NT2/D1 (cell line): ENCODE measurements around the gene COPE.

Source experiments
- YY1 ChIP-seq: IDR thresholded peaks from 2 replicates; pipeline ENCODE4 v1.6.1; 2011; ENCODE audit not compliant: insufficient read length, insufficient read depth
- ZNF274 ChIP-seq: IDR thresholded peaks from 2 replicates; pipeline ENCODE4 v1.6.1; 2011; ENCODE audit warnings: mild to moderate bottlenecking, low read depth, low read length

- TF ChIP-seq ZNF274, result no peak
- TF ChIP-seq YY1, result no peak
These were observed 22.8 kb downstream of the COPE start for GRCh38 chr19:18896421-18896841.
